Loucy (cell line): ENCODE data around the gene TMEM178A.

Experiments used
- H2AFZ ChIP-seq: fragments of 200-600 bp; sonication (generic); 2 replicates; pipeline ENCODE4 v1.6.0; 2016; ENCODE audit warnings: antibody characterized with exemption, mild to moderate bottlenecking, low read length, moderate library complexity
- H3F3A ChIP-seq: fragments of 200-600 bp; 2 replicates; pipeline ENCODE4 v1.6.0; 2016; ENCODE audit warnings: antibody characterized with exemption, low read depth, mild to moderate bottlenecking
- H3K27me3 ChIP-seq: fragments of 200-600 bp; sonication (generic); 2 replicates; pipeline ENCODE4 v1.6.1; 2014; ENCODE audit warnings: low read length, mild to moderate bottlenecking; ENCODE audit not compliant: insufficient read depth, poor library complexity, severe bottlenecking
- H3K36me3 ChIP-seq: fragments of 200-600 bp; sonication (generic); 2 replicates; pipeline ENCODE4 v1.6.1; 2016; ENCODE audit warnings: low read length; ENCODE audit not compliant: insufficient read depth
- H3K4me1 ChIP-seq: fragments of 200-600 bp; sonication (generic); 2 replicates; pipeline ENCODE4 v1.5.1; 2014; ENCODE audit warnings: low read length, mild to moderate bottlenecking; ENCODE audit not compliant: insufficient read depth, poor library complexity, severe bottlenecking
- H3K4me2 ChIP-seq: fragments of 200-600 bp; sonication (generic); 2 replicates; pipeline ENCODE4 v1.6.0; 2014; ENCODE audit warnings: antibody characterized with exemption, low read length, low read depth, mild to moderate bottlenecking; ENCODE audit not compliant: poor library complexity, severe bottlenecking
- H3K4me3 ChIP-seq: fragments of 200-600 bp; sonication (generic); 2 replicates; pipeline ENCODE4 v1.5.1; 2014; ENCODE audit warnings: low read length, mild to moderate bottlenecking, mixed read lengths; ENCODE audit not compliant: poor library complexity, severe bottlenecking
- H3K79me2 ChIP-seq: fragments of 200-600 bp; sonication (generic); 2 replicates; pipeline ENCODE4 v1.6.1; 2014; ENCODE audit warnings: low read length; ENCODE audit not compliant: insufficient read depth
- H3K9ac ChIP-seq: fragments of 200-600 bp; sonication (generic); 2 replicates; pipeline ENCODE4 v1.6.0; 2014; ENCODE audit warnings: mild to moderate bottlenecking, low read depth, low read length, moderate library complexity; ENCODE audit not compliant: poor library complexity, severe bottlenecking
- H3K9me2 ChIP-seq: fragments of 200-600 bp; sonication (generic); replicated peaks from 2 replicates; pipeline ENCODE4 v1.6.1; 2016; ENCODE audit warnings: low read depth, low read length, mixed read lengths
- H3K9me3 ChIP-seq: fragments of 200-600 bp; sonication (generic); 2 replicates; pipeline ENCODE4 v1.6.1; 2014; ENCODE audit warnings: mild to moderate bottlenecking, antibody characterized with exemption, low read length, low read depth; ENCODE audit not compliant: insufficient read depth
- H4K20me1 ChIP-seq: fragments of 200-600 bp; sonication (generic); 2 replicates; pipeline ENCODE4 v1.6.0; 2014; ENCODE audit warnings: antibody characterized with exemption, low read length, mild to moderate bottlenecking; ENCODE audit not compliant: insufficient read depth, poor library complexity, severe bottlenecking
- CTCF ChIP-seq: fragments of 200-600 bp; sonication (generic); conservative IDR thresholded peaks from 2 replicates; pipeline ENCODE4 v1.5.1; 2014; ENCODE audit warnings: mild to moderate bottlenecking, antibody characterized with exemption, low read length
- EZH2phosphoT487 ChIP-seq: fragments of 200-600 bp; IDR thresholded peaks from 2 replicates; pipeline ENCODE4 v1.6.1; 2018; ENCODE audit warnings: antibody characterized with exemption, mild to moderate bottlenecking, moderate library complexity, borderline replicate concordance

Gene TMEM178A

DNA sequence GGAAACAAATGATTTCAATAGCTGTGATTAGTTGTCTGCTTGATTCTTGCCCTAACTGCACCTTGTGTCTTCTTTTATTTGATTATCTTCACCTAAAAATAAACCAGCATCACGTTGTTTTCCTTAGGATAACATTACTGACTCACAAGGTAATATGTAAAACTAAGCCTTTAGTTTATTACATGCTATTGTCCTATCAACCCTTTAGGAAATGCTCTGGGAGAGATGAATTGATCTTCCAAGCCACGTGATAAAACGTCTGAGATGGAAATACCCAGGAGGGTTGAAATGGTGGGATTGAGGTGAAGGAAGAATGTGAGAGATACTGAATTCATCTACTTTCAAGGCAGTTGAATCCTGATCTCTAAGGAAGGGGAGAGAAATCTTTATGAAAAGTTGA lies 34.5 kb upstream of the TMEM178A start:
- Histone ChIP-seq H3K4me1 (no peaks in the 10 kb centered on the region), H3F3A (no peaks in the 10 kb centered on the region), H3K27me3 (no peaks in the 10 kb centered on the region), H3K4me3 (no peak overlapping the region), H3K9me2 (no peaks in the 10 kb centered on the region), H3K79me2 (no peaks in the 10 kb centered on the region), H3K4me2 (no peak overlapping the region), H2AFZ (no peak overlapping the region), H3K36me3 (no peaks in the 10 kb centered on the region), H4K20me1 (no peaks in the 10 kb centered on the region), H3K9ac (no peak overlapping the region), H3K9me3 (no peaks in the 10 kb centered on the region)
- TF ChIP-seq EZH2phosphoT487 (no peak), CTCF (no peak)

DNA sequence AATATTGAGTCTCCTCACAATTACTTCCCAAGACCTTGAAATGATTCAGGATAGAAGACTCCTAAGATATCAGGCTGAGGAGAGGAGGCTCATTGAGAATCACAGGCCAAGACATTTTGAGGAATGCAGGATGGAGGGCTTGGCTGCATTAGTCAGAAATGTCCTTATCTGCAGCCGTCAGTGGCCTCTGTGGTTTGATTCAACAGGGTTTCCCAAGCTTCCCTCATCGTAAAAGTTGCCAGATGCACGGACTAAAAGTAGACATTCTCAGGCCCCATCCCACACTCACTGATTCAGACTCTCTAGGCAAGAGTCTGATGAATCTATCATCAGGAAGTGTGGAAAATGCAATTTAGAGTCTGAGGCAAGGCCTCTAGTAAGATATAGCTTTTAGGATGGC lies 34.0 kb upstream of the TMEM178A start:
- Histone ChIP-seq H3K9me2 (no peaks in the 10 kb centered on the region), H3K36me3 (no peaks in the 10 kb centered on the region), H4K20me1 (no peaks in the 10 kb centered on the region), H3K4me1 (no peaks in the 10 kb centered on the region), H3K9ac (no peak overlapping the region), H2AFZ (no peak overlapping the region), H3F3A (no peaks in the 10 kb centered on the region), H3K4me2 (no peak overlapping the region), H3K4me3 (no peak overlapping the region), H3K9me3 (no peaks in the 10 kb centered on the region), H3K27me3 (no peaks in the 10 kb centered on the region), H3K79me2 (no peaks in the 10 kb centered on the region)
- TF ChIP-seq EZH2phosphoT487 (no peak), CTCF (no peak)

GRCh38 chr2:39632876-39633275 lies 32.8 kb upstream of the TMEM178A start:
- no peaks in the 10 kb centered on the region for H4K20me1 ChIP-seq
- no peaks in the 10 kb centered on the region for H3K79me2 ChIP-seq
- no peaks in the 10 kb centered on the region for H3K9me2 ChIP-seq
- no peaks in the 10 kb centered on the region for H3K36me3 ChIP-seq
- H3K27me3 ChIP-seq: no peaks in the 10 kb centered on the region
- TF ChIP-seq CTCF: no peak
- TF ChIP-seq EZH2phosphoT487: no peak
- H3K4me3 ChIP-seq: no peak overlapping the region
- H3K4me1 ChIP-seq: no peaks in the 10 kb centered on the region
- no peaks in the 10 kb centered on the region for H3F3A ChIP-seq
- H3K9me3 ChIP-seq: no peaks in the 10 kb centered on the region
- H3K4me2 ChIP-seq: no peak overlapping the region
- H3K9ac ChIP-seq: no peak overlapping the region
- no peak overlapping the region for H2AFZ ChIP-seq
